NT2/D1 (cell line): ENCODE data around the gene SLC2A13.

Source experiments
- SUZ12 ChIP-seq: IDR thresholded peaks from 2 replicates; pipeline ENCODE4 v1.6.1; 2011; ENCODE audit not compliant: insufficient read length, insufficient read depth; ENCODE audit errors: extremely low read depth
- YY1 ChIP-seq: IDR thresholded peaks from 2 replicates; pipeline ENCODE4 v1.6.1; 2011; ENCODE audit not compliant: insufficient read length, insufficient read depth

DNA sequence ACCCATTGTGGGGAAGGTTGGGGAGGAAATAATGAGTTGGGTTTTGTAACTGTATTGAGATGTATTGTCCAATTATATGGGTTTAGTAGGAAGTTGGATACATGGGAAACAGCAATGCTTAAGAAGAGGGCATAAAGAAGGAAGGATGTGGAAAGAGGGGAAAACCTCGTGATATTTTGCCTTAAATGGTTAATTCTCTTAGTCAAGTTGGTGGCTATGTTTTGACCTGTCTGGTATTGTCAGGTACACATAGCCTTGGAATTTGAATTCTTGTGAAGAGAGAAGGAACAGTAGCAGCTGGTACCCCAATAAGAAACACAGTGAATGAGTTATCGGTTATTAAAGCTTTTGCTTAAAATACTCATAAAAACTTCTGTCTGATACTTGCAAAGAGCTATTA, 32.6 kb upstream of the SLC2A13 start:
- TF ChIP-seq YY1: no peak
- TF ChIP-seq SUZ12: no peak
